ENCODE results near the gene TGFA. TPM values are rescaled to one million over a fixed set of nuclear protein-coding genes. Genes with fewer than 3 reads are reported as not detected.

The TGFA gene
- total RNA-seq, 1 donor from 2014 or later = not detected

GRCh38 chr2:70399046-70399445 is 154.6 kb downstream of the TGFA start:
- intact Hi-C loops (cut with micrococcal nuclease) = no loop called here
- no peak for DNase-seq (ENCODE audit: low spot score)
- Mint-ChIP-seq H3K27me3 (ENCODE audit: low read depth) (peaks cover 13% of the 10 kb centered on the region), H3K27ac (no peak overlapping the region), H3K9me3 (no peaks in the 10 kb centered on the region), H3K4me3 (ENCODE audit: low read depth) (no peak overlapping the region), H3K4me1 (ENCODE audit: low read depth) (no peaks in the 10 kb centered on the region), H3K36me3 (ENCODE audit: low read depth) (no peaks in the 10 kb centered on the region)

Other genes with a start within 250 kb of the TGFA start
- 3.1 and 3.2 TPM in 2 replicates for gene ADD2, start 214.4 kb upstream of the TGFA start, total RNA-seq
- not detected in 2 replicates for gene FIGLA, start 236.8 kb upstream of the TGFA start, total RNA-seq